Esophagus muscularis mucosa (tissue), 4 donors: ENCODE measurements around the gene ZBED4. TPM values are rescaled to one million over a fixed set of nuclear protein-coding genes. Genes with fewer than 3 reads are reported as not detected.

ENCODE experiments used
- DNase-seq: peaks from one replicate; pipeline ENCODE4 v3.0.0-alpha.2; 2017; ENCODE audit errors: extremely low spot score
- H3K27ac ChIP-seq, 4 donors: fragments of 200-600 bp; sonication (generic); replicated peaks in 1 of 4; 1 replicate in 3 of 4; 2 replicates in 1 of 4; pipeline ENCODE4 v1.5.1; 2016 to 2019; ENCODE audit warnings: mild to moderate bottlenecking in 1 of 4
- H3K27me3 ChIP-seq, 4 donors: fragments of 200-600 bp; sonication (generic); one replicate each; pipeline versions ENCODE4 v1.5.1 to v1.6.0; 2016 to 2019
- H3K36me3 ChIP-seq, 4 donors: fragments of 200-600 bp; sonication (generic); one replicate each; pipeline ENCODE4 v1.5.1; 2016 to 2019
- H3K4me1 ChIP-seq, 4 donors: fragments of 200-600 bp; sonication (generic); one replicate each; pipeline ENCODE4 v1.5.1; 2016 to 2019
- H3K4me3 ChIP-seq, 4 donors: fragments of 200-600 bp; sonication (generic); 1 replicate in 2 of 4; 2 replicates in 2 of 4; pipeline ENCODE4 v1.5.1; 2016 to 2019; ENCODE audit warnings: mild to moderate bottlenecking in 4 of 4, moderate library complexity in 1 of 4
- H3K9me3 ChIP-seq, 4 donors: fragments of 200-600 bp; sonication (generic); 1 replicate in 3 of 4; 2 replicates in 1 of 4; pipeline ENCODE4 v1.5.1; 2016 to 2019
- CTCF ChIP-seq, 3 experiments: fragments of 200-600 bp in 2 of 3; fragments of 450-650 bp in 1 of 3; sonication (generic) in 2 of 3; IDR thresholded peaks; one replicate each; pipeline ENCODE4 v1.5.1; 2017 to 2019; ENCODE audit warnings: antibody characterized with exemption in 3 of 3, mild to moderate bottlenecking in 2 of 3, moderate library complexity in 1 of 3
- EP300 ChIP-seq: sonication (generic); formaldehyde crosslinking; IDR thresholded peaks from one replicate; pipeline ENCODE4 v1.6.1; 2017; ENCODE audit warnings: antibody characterized with exemption
- POLR2A ChIP-seq: fragments of 450-650 bp; IDR thresholded peaks from one replicate; pipeline ENCODE4 v1.6.1; 2017; ENCODE audit warnings: antibody characterized with exemption, moderate library complexity, mild to moderate bottlenecking, low read depth
- POLR2AphosphoS5 ChIP-seq, 2 donors: sonication (generic); formaldehyde crosslinking; IDR thresholded peaks; one replicate each; pipeline ENCODE4 v1.6.1; 2017; ENCODE audit warnings: antibody characterized with exemption in 2 of 2
- WGBS: methylation state at CpG from one replicate; pipeline ENCODE4 v1.1.5; 2018; 5-methylcytosine and 5-hydroxymethylcytosine counted together
- intact Hi-C: fragments of 100-400 bp; cut with DNase I; formaldehyde crosslinking; loops from one replicate; pipeline ENCODE4 v1.15.1; 2023
- total RNA-seq, 4 donors: library from RNA; depleted of rRNA; stranded (reverse); fragments of >200 nt; gene quantifications; one replicate each; pipeline versions ENCODE4 v1.1.0 to v1.2.1, GENCODE V29; 2016

The ZBED4 gene
- total RNA-seq, 4 donors from 2014 or later, result 6.6 to 11.1 (median 9.5) TPM

GRCh38 chr22:49936018-49936972 is 82.7 kb downstream of the ZBED4 start:
- H3K27ac ChIP-seq, result peak overlapping the region; percentile 88 to 98 (median 93)
- H3K4me3 ChIP-seq, result peak overlapping the region; percentile 57 to 69 (median 62)
- peaks cover 58 to 70% (median 63%) of the 10 kb centered on the region in 4 donors for H3K4me1 ChIP-seq
- intact Hi-C loops, result no loop called here
- TF ChIP-seq POLR2AphosphoS5 (IDR thresholded peaks at IDR 0.05), result peak; percentile 80 to 89
- peak; percentile 44 for TF ChIP-seq POLR2A
- no peak for TF ChIP-seq CTCF (IDR thresholded peaks at IDR 0.05)
- no peaks in the 10 kb centered on the region for H3K27me3 ChIP-seq
- WGBS, result 15% methylated on average over 18 of the region's 52 CpGs
- no peaks in the 10 kb centered on the region for H3K9me3 ChIP-seq
- DNase-seq, result peak; percentile 98
- H3K36me3 ChIP-seq, result no peaks in the 10 kb centered on the region

- Histone ChIP-seq H3K27ac (peak overlapping the region; percentile 88 to 98 (median 93)), H3K9me3 (no peaks in the 10 kb centered on the region), H3K4me1 (peaks cover 52 to 62% (median 55%) of the 10 kb centered on the region in 4 donors), H3K4me3 (peak overlapping the region; percentile 57 to 69 (median 62)), H3K36me3 (no peaks in the 10 kb centered on the region), H3K27me3 (no peaks in the 10 kb centered on the region)
- DNase-seq, result no peak
- intact Hi-C loops, result no loop called here
- 48% methylated on average over 3 of the region's 21 CpGs for WGBS
- TF ChIP-seq CTCF (IDR thresholded peaks at IDR 0.05) (no peak), POLR2AphosphoS5 (IDR thresholded peaks at IDR 0.05) (peak in 1 of 2 donors; percentile 56)
Observed at GRCh38 chr22:49936973-49937757, 83.5 kb downstream of the ZBED4 start.

- H3K4me3 ChIP-seq, result peak overlapping the region in 2 of 4 donors; percentile 2 to 69
- intact Hi-C loops, result no loop called here
Observed at GRCh38 chr22:49937758-49938564, 84.3 kb downstream of the ZBED4 start.

More at GRCh38 chr22:49937758-49938564, 84.3 kb downstream of the ZBED4 start:
- H3K4me1 ChIP-seq, result peaks cover 45 to 55% (median 48%) of the 10 kb centered on the region in 4 donors
- no peak for DNase-seq
- no peaks in the 10 kb centered on the region for H3K27me3 ChIP-seq
- H3K36me3 ChIP-seq, result no peaks in the 10 kb centered on the region
- peak overlapping the region; percentile 88 to 98 (median 93) for H3K27ac ChIP-seq
- TF ChIP-seq CTCF (IDR thresholded peaks at IDR 0.05) (no peak), POLR2AphosphoS5 (IDR thresholded peaks at IDR 0.05) (peak; percentile 27 to 44), EP300 (peak; percentile 16)
- 76% methylated on average over 25 of the region's 27 CpGs for WGBS
- no peaks in the 10 kb centered on the region for H3K9me3 ChIP-seq
